Mesothelial cell of epicardium (in vitro differentiated cells): ENCODE data around the gene ZNF562. TPM values are rescaled to one million over a fixed set of nuclear protein-coding genes. Genes with fewer than 3 reads are reported as not detected.
"Not testable (repeated sequence)": the region's sequence is repeated elsewhere in the genome, so short reads cannot be mapped to it uniquely, and the experiment has no call there.

Experiments
- DNase-seq, 2 experiments: peaks; one replicate each; pipeline ENCODE4 v3.0.0; 2021; ENCODE audit warnings: low spot score in 2 of 2; ENCODE audit not compliant: unreplicated experiment in 2 of 2
- H3K27ac Mint-ChIP-seq: 2 replicates; pipeline ENCODE4 v1.8.0; 2021; ENCODE audit warnings: mixed read lengths
- H3K27me3 Mint-ChIP-seq: 2 replicates; pipeline ENCODE4 v1.8.0; 2021; ENCODE audit warnings: low read depth, mixed read lengths
- H3K36me3 Mint-ChIP-seq: 2 replicates; pipeline ENCODE4 v1.8.0; 2021; ENCODE audit warnings: mixed read lengths
- H3K4me1 Mint-ChIP-seq: 2 replicates; pipeline ENCODE4 v1.8.0; 2021; ENCODE audit warnings: mixed read lengths
- H3K4me3 Mint-ChIP-seq: 2 replicates; pipeline ENCODE4 v1.8.0; 2021; ENCODE audit warnings: mild to moderate bottlenecking, moderate library complexity, mixed read lengths
- H3K9me3 Mint-ChIP-seq: 2 replicates; pipeline ENCODE4 v1.8.0; 2021; ENCODE audit warnings: mixed read lengths
- CTCF ChIP-seq: fragments of 200-600 bp; sonication (generic); IDR thresholded peaks from one replicate; pipeline ENCODE4 v1.5.0; 2021; ENCODE audit warnings: antibody characterized with exemption; ENCODE audit not compliant: unreplicated experiment
- total RNA-seq: library from RNA; stranded (reverse); gene quantifications from 3 replicates; pipeline ENCODE4 v1.2.1, GENCODE V29; 2021

The ZNF562 gene
- total RNA-seq, 1 donor from 2014 or later: 30.2 TPM

- Mint-ChIP-seq H3K4me3 (peak overlapping the region; percentile 39), H3K27me3 (no peaks in the 10 kb centered on the region), H3K27ac (no peak overlapping the region), H3K9me3 (peaks cover 50% of the 10 kb centered on the region), H3K4me1 (peaks cover 4% of the 10 kb centered on the region), H3K36me3 (peaks cover 60% of the 10 kb centered on the region)
- TF ChIP-seq CTCF: no peak
- no peak for DNase-seq
These were observed 2.0 kb downstream of the ZNF562 start for GRCh38 chr19:9672893-9673292.

- DNase-seq: no peak
- Mint-ChIP-seq H3K9me3 (peaks cover 57% of the 10 kb centered on the region), H3K36me3 (peaks cover 69% of the 10 kb centered on the region), H3K27ac (no peak overlapping the region), H3K4me1 (peaks cover 4% of the 10 kb centered on the region), H3K27me3 (no peaks in the 10 kb centered on the region), H3K4me3 (no peak overlapping the region)
- TF ChIP-seq CTCF: no peak
These were observed 3.2 kb downstream of the ZNF562 start for GRCh38 chr19:9671655-9672054.

DNA sequence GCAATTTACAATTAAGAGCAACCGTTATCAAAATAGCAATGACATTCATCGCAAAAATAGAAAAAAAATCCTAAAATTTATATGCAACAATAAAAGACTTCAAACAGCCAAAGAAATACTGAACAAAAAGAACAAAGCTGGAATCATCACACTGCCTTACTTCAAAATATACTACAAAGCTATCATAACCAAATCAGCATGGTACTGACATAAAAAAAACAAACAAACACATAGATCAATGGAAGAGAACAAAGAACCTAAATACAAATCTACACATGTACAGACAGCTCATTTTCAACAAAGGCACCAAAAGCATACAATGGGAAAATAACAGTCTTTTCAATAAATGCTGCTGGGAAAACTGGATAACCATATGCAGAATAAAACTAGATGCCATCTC lies 6.4 kb downstream of the ZNF562 start:
- Mint-ChIP-seq H3K9me3 (peaks cover 57% of the 10 kb centered on the region), H3K4me1 (no peaks in the 10 kb centered on the region), H3K4me3 (no peak overlapping the region), H3K36me3 (peaks cover 77% of the 10 kb centered on the region), H3K27ac (no peak overlapping the region), H3K27me3 (no peaks in the 10 kb centered on the region)
- no peak for DNase-seq
- TF ChIP-seq CTCF: no peak

- no peak overlapping the region for H3K4me3 Mint-ChIP-seq
- peaks cover 54% of the 10 kb centered on the region for H3K9me3 Mint-ChIP-seq
- H3K27me3 Mint-ChIP-seq: no peaks in the 10 kb centered on the region
- DNase-seq: no peak
- no peaks in the 10 kb centered on the region for H3K4me1 Mint-ChIP-seq
- H3K36me3 Mint-ChIP-seq: peaks cover 73% of the 10 kb centered on the region
- TF ChIP-seq CTCF: no peak
- H3K27ac Mint-ChIP-seq: no peak overlapping the region
These were observed 7.0 kb downstream of the ZNF562 start for GRCh38 chr19:9667898-9668297.

GRCh38 chr19:9658769-9659168 lies 16.1 kb downstream of the ZNF562 start:
- no peak for TF ChIP-seq CTCF
- Mint-ChIP-seq H3K36me3 (peaks cover 36% of the 10 kb centered on the region), H3K4me1 (no peaks in the 10 kb centered on the region), H3K9me3 (peaks cover 6% of the 10 kb centered on the region), H3K4me3 (no peak overlapping the region), H3K27me3 (no peaks in the 10 kb centered on the region), H3K27ac (no peak overlapping the region)
- no peak for DNase-seq

- Mint-ChIP-seq H3K9me3 (peaks cover 44% of the 10 kb centered on the region), H3K36me3 (peaks cover 78% of the 10 kb centered on the region)
- not testable (repeated sequence) for H3K4me1 Mint-ChIP-seq, DNase-seq, H3K27me3 Mint-ChIP-seq, H3K27ac Mint-ChIP-seq, H3K4me3 Mint-ChIP-seq
These were observed 21.8 kb downstream of the ZNF562 start for GRCh38 chr19:9653066-9653555.

DNA sequence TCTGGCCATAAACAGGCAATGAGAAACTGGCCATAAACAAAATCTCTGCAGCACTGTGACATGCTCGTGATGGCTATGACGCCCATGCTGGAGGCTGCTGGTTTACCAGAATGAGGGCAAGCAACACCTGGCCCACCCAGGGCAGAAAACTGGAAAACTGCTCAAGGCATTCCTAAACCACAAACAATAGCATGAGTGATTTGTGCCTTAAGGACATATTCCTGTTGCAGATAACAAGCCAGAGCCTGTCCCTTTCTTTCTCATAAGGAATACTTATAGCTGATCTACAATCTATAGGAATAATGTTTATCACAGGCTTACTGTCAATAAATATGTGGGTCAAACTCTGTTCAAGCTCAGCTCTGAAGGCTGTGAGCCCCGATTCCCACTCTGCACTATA lies 23.4 kb downstream of the ZNF562 start:
- H3K4me1 Mint-ChIP-seq, H3K4me3 Mint-ChIP-seq, DNase-seq, H3K27me3 Mint-ChIP-seq, H3K27ac Mint-ChIP-seq: not testable (repeated sequence)
- Mint-ChIP-seq H3K36me3 (peaks cover 75% of the 10 kb centered on the region), H3K9me3 (peaks cover 44% of the 10 kb centered on the region)
